Activated CD4-positive, alpha-beta T cell treated with anti-CD3 and anti-CD28 coated beads, Interleukin-2, amount 50 U/mL, for 16 hours (primary cell): ENCODE results near the gene LINC00237.

Source experiments
- DNase-seq: peaks from one replicate; pipeline ENCODE4 v3.0.0-alpha.2; 2020

LINC00237 gene

GRCh38 chr20:21106171-21107017 lies at the start of gene LINC00237:
Gene LINC00237, minus strand, starts transcription at chr20:21106358.
- DNase-seq, result no peak

GRCh38 chr20:21155268-21155667 lies 49.1 kb upstream of the LINC00237 start:
- DNase-seq, result no peak

GRCh38 chr20:21154692-21155091 lies 48.5 kb upstream of the LINC00237 start:
- no peak for DNase-seq

GRCh38 chr20:21151791-21152190 lies 45.6 kb upstream of the LINC00237 start:
- no peak for DNase-seq

GRCh38 chr20:21149344-21149743 lies 43.2 kb upstream of the LINC00237 start:
- DNase-seq, result no peak

- DNase-seq, result peak; percentile 23
These were observed 41.4 kb upstream of the LINC00237 start for GRCh38 chr20:21147593-21147992.

- DNase-seq, result no peak
These were observed 40.1 kb upstream of the LINC00237 start for GRCh38 chr20:21146215-21146614.

- no peak for DNase-seq
These were observed 39.3 kb upstream of the LINC00237 start for GRCh38 chr20:21145424-21145823.

GRCh38 chr20:21143194-21143890 lies 37.2 kb upstream of the LINC00237 start:
- DNase-seq, result no peak

GRCh38 chr20:21141825-21142224 lies 35.7 kb upstream of the LINC00237 start:
- no peak for DNase-seq

- DNase-seq, result no peak
These were observed 33.9 kb upstream of the LINC00237 start for GRCh38 chr20:21139881-21140566.

- DNase-seq, result no peak
These were observed 30.9 kb upstream of the LINC00237 start for GRCh38 chr20:21137078-21137477.

GRCh38 chr20:21136015-21136732 lies 30.0 kb upstream of the LINC00237 start:
- no peak for DNase-seq

- no peak for DNase-seq
These were observed 28.8 kb upstream of the LINC00237 start for GRCh38 chr20:21134883-21135493.

GRCh38 chr20:21133917-21134622 lies 27.9 kb upstream of the LINC00237 start:
- DNase-seq, result no peak

GRCh38 chr20:21133404-21133803 lies 27.2 kb upstream of the LINC00237 start:
- no peak for DNase-seq

GRCh38 chr20:21129861-21130260 lies 23.7 kb upstream of the LINC00237 start:
- no peak for DNase-seq

GRCh38 chr20:21127201-21127981 lies 21.2 kb upstream of the LINC00237 start:
- DNase-seq, result no peak

GRCh38 chr20:21126581-21126870 lies 20.4 kb upstream of the LINC00237 start:
- DNase-seq, result no peak

- peak; percentile 97 for DNase-seq
These were observed 19.9 kb upstream of the LINC00237 start, which contains the start of gene KIZ for GRCh38 chr20:21125849-21126580. Gene KIZ, plus strand, starts transcription at chr20:21126082. Its CDS starts 34 bp downstream, at chr20:21126116.
